H9 (cell line): ENCODE measurements around the gene GPR37L1. TPM values are rescaled to one million over a fixed set of nuclear protein-coding genes. Genes with fewer than 3 reads are reported as not detected.

ENCODE experiments used
- DNase-seq: peaks from one replicate; pipeline ENCODE4 v3.0.0-alpha.2; 2017
- H2AFZ ChIP-seq: one replicate; pipeline ENCODE4 v1.6.1; 2013; ENCODE audit warnings: mild to moderate bottlenecking, low read length, control low read depth, moderate library complexity
- H2AK5ac ChIP-seq: 2 replicates; pipeline ENCODE4 v1.6.1; 2013; ENCODE audit warnings: low read length, control low read depth, mixed read lengths; ENCODE audit not compliant: insufficient read length
- H2BK120ac ChIP-seq: one replicate; pipeline ENCODE4 v1.6.1; 2013; ENCODE audit warnings: low read depth, mild to moderate bottlenecking, low read length, control low read depth, inconsistent platforms; ENCODE audit not compliant: poor library complexity, severe bottlenecking
- H2BK12ac ChIP-seq: 2 replicates; pipeline ENCODE4 v1.6.1; 2013; ENCODE audit warnings: low read length, control low read depth, mixed read lengths, low read depth; ENCODE audit not compliant: insufficient read length
- H2BK15ac ChIP-seq: 2 replicates; pipeline ENCODE4 v1.6.1; 2013; ENCODE audit warnings: low read depth, low read length, control low read depth
- H2BK20ac ChIP-seq: one replicate; pipeline ENCODE4 v1.6.1; 2013; ENCODE audit warnings: low read depth, mild to moderate bottlenecking, low read length, control low read depth, inconsistent platforms; ENCODE audit not compliant: poor library complexity, severe bottlenecking
- H2BK5ac ChIP-seq: 2 replicates; pipeline ENCODE4 v1.6.1; 2013; ENCODE audit warnings: low read length, control low read depth, mixed read lengths; ENCODE audit not compliant: insufficient read length
- H3K14ac ChIP-seq: 2 replicates; pipeline ENCODE4 v1.6.1; 2013; ENCODE audit warnings: low read length, control low read depth; ENCODE audit not compliant: insufficient read depth
- H3K18ac ChIP-seq: 2 replicates; pipeline ENCODE4 v1.6.1; 2013; ENCODE audit warnings: low read depth, mild to moderate bottlenecking, mixed read lengths, low read length, control low read depth; ENCODE audit not compliant: insufficient read length
- H3K23ac ChIP-seq: 2 replicates; pipeline ENCODE4 v1.6.1; 2013; ENCODE audit warnings: low read length, control low read depth, mixed read lengths, low read depth; ENCODE audit not compliant: insufficient read length
- H3K23me2 ChIP-seq: 2 replicates; pipeline ENCODE4 v1.6.1; 2013; ENCODE audit warnings: low read depth, mild to moderate bottlenecking, mixed read lengths, low read length, control low read depth; ENCODE audit not compliant: insufficient read length, poor library complexity, severe bottlenecking
- H3K27ac ChIP-seq: 2 replicates; pipeline ENCODE4 v1.5.1; 2013; ENCODE audit warnings: low read length, control low read depth, mixed read lengths, low read depth; ENCODE audit not compliant: insufficient read length
- H3K27me3 ChIP-seq: 2 replicates; pipeline ENCODE4 v1.6.1; 2013; ENCODE audit warnings: low read length, control low read depth, inconsistent platforms; ENCODE audit not compliant: insufficient read depth
- H3K4ac ChIP-seq: 2 replicates; pipeline ENCODE4 v1.6.1; 2013; ENCODE audit warnings: low read depth, mild to moderate bottlenecking, control low read depth, inconsistent platforms, low read length, moderate library complexity
- H3K4me1 ChIP-seq: 2 replicates; pipeline ENCODE4 v1.6.1; 2013; ENCODE audit warnings: low read length, control low read depth, inconsistent platforms; ENCODE audit not compliant: insufficient read depth
- H3K4me2 ChIP-seq: 2 replicates; pipeline ENCODE4 v1.6.1; 2013; ENCODE audit warnings: low read length, control low read depth, mixed read lengths; ENCODE audit not compliant: insufficient read length, insufficient read depth
- H3K56ac ChIP-seq: 2 replicates; pipeline ENCODE4 v1.6.1; 2013; ENCODE audit warnings: low read depth, mild to moderate bottlenecking, mixed read lengths, low read length, control low read depth; ENCODE audit not compliant: insufficient read length
- H3K79me1 ChIP-seq: 2 replicates; pipeline ENCODE4 v1.6.1; 2013; ENCODE audit warnings: low read depth, mild to moderate bottlenecking, moderate library complexity, low read length, control low read depth, inconsistent platforms; ENCODE audit not compliant: insufficient read depth, poor library complexity, severe bottlenecking
- H3K79me2 ChIP-seq: 2 replicates; pipeline ENCODE4 v1.6.1; 2013; ENCODE audit warnings: low read length, control low read depth, inconsistent platforms; ENCODE audit not compliant: insufficient read depth
- H3K9ac ChIP-seq: 2 replicates; pipeline ENCODE4 v1.6.1; 2013; ENCODE audit warnings: low read length, control low read depth, mixed read lengths; ENCODE audit not compliant: insufficient read length; ENCODE audit errors: extremely low read depth
- H3K9me3 ChIP-seq: one replicate; pipeline ENCODE4 v1.6.1; 2013; ENCODE audit warnings: low read depth, low read length, inconsistent platforms; ENCODE audit not compliant: control insufficient read depth
- H3T11ph ChIP-seq: one replicate; pipeline ENCODE4 v1.6.1; 2013; ENCODE audit warnings: mild to moderate bottlenecking, low read length, control low read depth, inconsistent platforms
- H4K20me1 ChIP-seq: one replicate; pipeline ENCODE4 v1.6.1; 2013; ENCODE audit not compliant: control insufficient read depth, insufficient read length, insufficient read depth
- H4K5ac ChIP-seq: 2 replicates; pipeline ENCODE4 v1.6.1; 2013; ENCODE audit warnings: low read depth, mild to moderate bottlenecking, mixed read lengths, low read length, control low read depth; ENCODE audit not compliant: insufficient read length
- H4K8ac ChIP-seq: replicated peaks from 2 replicates; pipeline ENCODE4 v1.6.1; 2013; ENCODE audit warnings: low read length, control low read depth, mixed read lengths, low read depth; ENCODE audit not compliant: insufficient read length
- H4K91ac ChIP-seq: 2 replicates; pipeline ENCODE4 v1.6.1; 2013; ENCODE audit warnings: low read depth, mild to moderate bottlenecking, moderate library complexity, mixed read lengths, low read length, control low read depth; ENCODE audit not compliant: insufficient read length
- H3K27ac Mint-ChIP-seq, 3 experiments: 2 replicates in 2 of 3; 3 replicates in 1 of 3; pipeline ENCODE4 v1.8.0; 2020 to 2021; ENCODE audit warnings: mixed read lengths in 3 of 3, mild to moderate bottlenecking in 1 of 3, moderate library complexity in 1 of 3
- H3K27me3 Mint-ChIP-seq: 2 replicates; pipeline ENCODE4 v1.8.0; 2021; ENCODE audit warnings: low read depth, mild to moderate bottlenecking, moderate library complexity, mixed read lengths
- H3K36me3 Mint-ChIP-seq, 3 experiments: 2 replicates in 2 of 3; 3 replicates in 1 of 3; pipeline ENCODE4 v1.8.0; 2020 to 2021; ENCODE audit warnings: low read depth in 3 of 3, mixed read lengths in 3 of 3; ENCODE audit not compliant: insufficient read depth in 1 of 3
- H3K4me1 Mint-ChIP-seq, 2 experiments: 2 replicates each; pipeline ENCODE4 v1.8.0; 2020; ENCODE audit warnings: mixed read lengths in 2 of 2
- H3K4me3 Mint-ChIP-seq, 2 experiments: 2 replicates in 1 of 2; 3 replicates in 1 of 2; pipeline ENCODE4 v1.8.0; 2020 to 2021; ENCODE audit warnings: mild to moderate bottlenecking in 2 of 2, mixed read lengths in 2 of 2, moderate library complexity in 1 of 2
- H3K9me3 Mint-ChIP-seq, 2 experiments: 2 replicates in 1 of 2; 3 replicates in 1 of 2; pipeline ENCODE4 v1.8.0; 2020; ENCODE audit warnings: mild to moderate bottlenecking in 2 of 2, mixed read lengths in 2 of 2, moderate library complexity in 1 of 2
- CTCF ChIP-seq: fragments of 200-600 bp; sonication (generic); conservative IDR thresholded peaks from 3 replicates; pipeline ENCODE4 v1.8.0; 2021; ENCODE audit warnings: antibody characterized with exemption, mild to moderate bottlenecking
- WGBS: extraction: QIAGEN DNeasy Blood & Tissue Kit; methylation state at CpG from one replicate; pipeline ENCODE4 v1.1.7; 2013; ENCODE audit warnings: missing lambda C conversion rate, low lambda C conversion rate, mixed read lengths; ENCODE audit not compliant: insufficient read length; ENCODE audit errors: extremely low coverage; 5-methylcytosine and 5-hydroxymethylcytosine counted together
- total RNA-seq: library from RNA; stranded (reverse); gene quantifications from 2 replicates; pipeline ENCODE4 v1.2.1, GENCODE V29; 2021

GPR37L1 gene
- total RNA-seq, 1 experiment from 2014 or later = 0.11 TPM

DNA sequence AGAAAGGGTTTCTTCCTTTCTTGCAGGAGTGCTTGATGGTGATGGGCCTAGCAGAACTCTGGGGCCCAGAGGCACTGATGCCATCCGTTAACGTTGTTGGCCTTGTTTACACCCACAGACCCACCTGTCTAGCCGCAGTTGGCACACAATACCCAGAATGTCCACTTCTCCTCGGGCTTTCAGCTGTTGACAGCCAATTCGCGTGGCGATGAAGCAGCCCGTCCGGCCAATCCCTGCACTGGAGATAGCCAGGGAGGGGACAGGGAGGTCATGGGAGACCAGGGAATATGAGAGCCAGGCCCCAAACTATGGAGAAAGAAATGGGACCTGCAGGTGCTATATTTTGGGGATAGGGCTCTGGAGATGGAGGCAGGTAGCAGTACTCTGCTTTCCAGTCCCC lies 27.5 kb downstream of the GPR37L1 start:
- no peak overlapping the region for H2AFZ ChIP-seq
- no peaks in the 10 kb centered on the region for H4K20me1 ChIP-seq
- no peak overlapping the region for H3T11ph ChIP-seq
- no peak overlapping the region for H2BK12ac ChIP-seq
- no peak for TF ChIP-seq CTCF
- H4K91ac ChIP-seq = no peak overlapping the region
- no peak overlapping the region for H3K14ac ChIP-seq
- H3K9me3 ChIP-seq = no peaks in the 10 kb centered on the region
- H2BK120ac ChIP-seq = no peak overlapping the region
- no peak overlapping the region for H2BK20ac ChIP-seq
- Mint-ChIP-seq H3K27me3 (peaks cover 14% of the 10 kb centered on the region), H3K4me3 (no peak overlapping the region), H3K4me1 (peaks cover 19 to 31% of the 10 kb centered on the region in 2 experiments), H3K36me3 (no peaks in the 10 kb centered on the region), H3K9me3 (no peaks in the 10 kb centered on the region), H3K27ac (no peak overlapping the region; a peak in 1 of 7 replicates)
- H3K56ac ChIP-seq = no peak overlapping the region
- no peak overlapping the region for H3K9ac ChIP-seq
- H2BK15ac ChIP-seq = no peak overlapping the region
- WGBS = no CpG with 5 or more reads among the region's 9 CpGs
- H4K8ac ChIP-seq = no peak overlapping the region
- no peak for DNase-seq
- H4K5ac ChIP-seq = no peak overlapping the region
- H3K4me2 ChIP-seq = no peak overlapping the region
- H3K79me1 ChIP-seq = no peaks in the 10 kb centered on the region
- H3K27me3 ChIP-seq = no peaks in the 10 kb centered on the region; the same call in 1 of the 2 replicates
- H3K4me1 ChIP-seq = peaks cover 3% of the 10 kb centered on the region; the same call in 1 of the 2 replicates
- H3K23ac ChIP-seq = no peak overlapping the region
- no peak overlapping the region for H3K27ac ChIP-seq
- H2BK5ac ChIP-seq = no peak overlapping the region
- H3K18ac ChIP-seq = no peak overlapping the region
- H3K23me2 ChIP-seq = peaks cover 2% of the 10 kb centered on the region
- H2AK5ac ChIP-seq = no peak overlapping the region
- no peak overlapping the region for H3K4ac ChIP-seq
- H3K79me2 ChIP-seq = no peaks in the 10 kb centered on the region
